ENCODE results near the gene GM2A.
A peak's percentile ranks its signal among the peaks of the same experiment; 100 is the strongest.

The GM2A gene

DNA sequence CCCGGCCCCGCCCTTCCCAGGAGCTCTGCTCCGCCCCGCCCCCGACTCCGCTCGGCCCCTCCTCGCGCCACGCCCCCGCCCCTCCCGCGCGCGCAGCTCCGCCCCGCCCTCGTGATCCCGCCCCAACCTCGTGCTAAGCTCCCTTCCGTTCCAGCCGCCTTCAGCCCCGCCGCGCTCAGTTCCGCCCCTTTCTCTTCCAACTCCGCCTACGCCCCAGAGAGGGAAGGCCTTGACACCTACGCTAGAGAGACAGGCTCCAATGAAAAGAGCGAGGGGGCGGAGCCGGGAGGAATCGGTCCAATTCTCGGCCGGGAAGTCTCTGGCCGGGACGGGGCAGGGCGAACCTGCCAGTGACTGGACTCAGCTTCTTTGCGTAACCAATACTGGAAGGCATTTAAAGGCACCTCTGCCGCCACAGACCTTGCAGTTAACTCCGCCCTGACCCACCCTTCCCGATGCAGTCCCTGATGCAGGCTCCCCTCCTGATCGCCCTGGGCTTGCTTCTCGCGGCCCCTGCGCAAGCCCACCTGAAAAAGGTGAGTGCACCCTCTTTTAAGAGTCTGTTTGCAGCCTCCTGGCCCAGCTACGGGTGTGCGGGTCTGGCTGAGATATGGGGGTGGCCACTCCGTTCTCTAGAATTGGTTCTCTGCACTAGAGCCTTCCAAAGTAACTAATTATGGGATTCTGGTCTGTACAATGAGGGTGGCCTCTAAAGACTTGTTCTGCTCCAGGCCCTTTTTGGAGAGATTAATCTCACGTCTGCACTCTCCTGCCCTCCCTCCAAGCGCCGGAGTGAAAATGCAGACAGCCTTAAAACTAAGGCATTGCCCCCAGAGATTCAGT is at the start of gene GM2A:
TSS of gene GM2A (plus strand) at position 424 of the 843 bp plus-strand sequence. CDS start at position 456, 32 bp downstream.
- FAIRE-seq (peak; percentile 99), DNase-seq (ENCODE audit: insufficient read length, low spot score) (peak; percentile 62)

DNA sequence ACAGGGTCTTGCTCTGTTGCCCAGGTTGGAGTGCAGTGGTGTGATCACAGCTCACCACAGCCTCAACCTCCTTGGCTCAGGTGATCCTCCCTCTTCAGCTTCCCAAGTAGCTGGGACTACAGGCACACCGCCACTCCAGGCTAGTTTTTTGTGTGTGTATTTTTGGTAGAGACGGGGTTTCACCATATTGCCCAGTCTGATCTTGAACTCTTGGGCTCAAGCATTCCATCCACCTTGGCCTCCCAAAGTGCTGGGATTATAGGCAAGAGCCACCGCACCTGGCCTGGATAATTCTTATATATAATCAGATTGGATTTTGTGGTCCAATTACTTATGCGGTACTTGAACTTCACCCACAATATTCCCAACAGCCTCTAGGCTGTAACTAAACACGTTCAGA is 48.9 kb upstream of the GM2A start:
- DNase-seq (ENCODE audit: insufficient read length, low spot score) (no peak), FAIRE-seq (no peak)

DNA sequence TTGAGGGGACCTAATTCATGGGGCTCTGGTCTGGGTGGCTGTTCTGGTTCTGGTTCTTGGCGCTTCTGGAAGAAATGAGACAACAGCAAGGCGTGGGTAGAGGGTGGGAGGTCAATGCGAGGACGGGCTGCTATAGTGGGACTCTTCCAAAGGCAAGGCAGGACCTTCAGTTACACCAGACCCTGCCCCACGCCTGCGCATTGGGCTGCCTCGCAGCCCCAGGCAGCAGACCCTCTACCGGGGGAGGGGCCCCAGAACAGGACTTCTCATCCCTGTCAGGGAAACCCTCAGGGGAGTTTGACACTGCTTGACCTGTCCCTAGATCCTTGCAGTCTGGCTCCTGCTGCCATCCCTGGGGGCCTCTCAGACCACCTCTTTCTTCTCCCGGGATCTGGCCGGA is 47.6 kb upstream of the GM2A start:
- no peak for DNase-seq (ENCODE audit: insufficient read length, low spot score)
- FAIRE-seq: no peak

DNA sequence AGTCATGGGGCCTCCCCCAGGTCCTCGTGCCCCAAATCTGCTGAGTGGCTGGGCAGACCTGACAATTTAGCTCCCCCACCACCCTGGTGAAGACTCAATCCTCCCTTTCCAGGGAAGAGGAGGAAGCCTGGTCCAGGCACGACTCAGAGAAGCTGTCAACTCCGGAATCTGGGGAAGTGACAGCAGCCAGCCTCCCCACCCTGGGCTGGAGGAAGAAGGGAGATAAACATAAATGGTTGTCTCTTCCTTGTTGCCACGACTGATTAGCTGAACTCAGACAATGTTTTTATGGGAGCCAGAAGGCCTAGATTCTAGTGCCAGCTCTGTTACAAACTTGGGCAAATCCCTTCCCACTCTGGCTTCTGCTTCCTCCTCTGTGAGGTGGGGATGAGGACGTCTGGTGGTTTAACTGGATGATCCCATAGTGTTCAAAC is 44.5 kb upstream of the GM2A start:
- DNase-seq (ENCODE audit: insufficient read length, low spot score) (no peak), FAIRE-seq (peak; percentile 14)

DNA sequence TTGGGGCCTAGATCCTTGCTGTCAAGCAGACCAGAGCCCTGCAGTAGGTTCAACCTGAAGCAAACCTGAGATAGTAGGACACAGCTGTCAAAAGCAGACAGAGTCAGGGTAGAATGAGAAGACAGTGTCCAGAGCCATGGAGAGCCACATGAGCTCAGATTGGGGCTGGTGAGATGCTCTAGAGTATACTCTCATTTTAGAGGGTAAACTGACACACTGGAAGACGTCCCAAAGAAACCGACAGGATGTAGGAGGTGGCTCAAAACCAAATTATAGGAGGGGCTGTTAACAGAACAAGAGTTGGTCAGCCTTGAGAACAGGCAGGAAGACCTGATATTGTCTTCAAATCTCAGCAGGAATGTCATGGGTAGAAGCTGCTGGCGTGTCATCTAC is 40.6 kb upstream of the GM2A start:
- FAIRE-seq: peak; percentile 85
- DNase-seq (ENCODE audit: insufficient read length, low spot score): no peak

DNA sequence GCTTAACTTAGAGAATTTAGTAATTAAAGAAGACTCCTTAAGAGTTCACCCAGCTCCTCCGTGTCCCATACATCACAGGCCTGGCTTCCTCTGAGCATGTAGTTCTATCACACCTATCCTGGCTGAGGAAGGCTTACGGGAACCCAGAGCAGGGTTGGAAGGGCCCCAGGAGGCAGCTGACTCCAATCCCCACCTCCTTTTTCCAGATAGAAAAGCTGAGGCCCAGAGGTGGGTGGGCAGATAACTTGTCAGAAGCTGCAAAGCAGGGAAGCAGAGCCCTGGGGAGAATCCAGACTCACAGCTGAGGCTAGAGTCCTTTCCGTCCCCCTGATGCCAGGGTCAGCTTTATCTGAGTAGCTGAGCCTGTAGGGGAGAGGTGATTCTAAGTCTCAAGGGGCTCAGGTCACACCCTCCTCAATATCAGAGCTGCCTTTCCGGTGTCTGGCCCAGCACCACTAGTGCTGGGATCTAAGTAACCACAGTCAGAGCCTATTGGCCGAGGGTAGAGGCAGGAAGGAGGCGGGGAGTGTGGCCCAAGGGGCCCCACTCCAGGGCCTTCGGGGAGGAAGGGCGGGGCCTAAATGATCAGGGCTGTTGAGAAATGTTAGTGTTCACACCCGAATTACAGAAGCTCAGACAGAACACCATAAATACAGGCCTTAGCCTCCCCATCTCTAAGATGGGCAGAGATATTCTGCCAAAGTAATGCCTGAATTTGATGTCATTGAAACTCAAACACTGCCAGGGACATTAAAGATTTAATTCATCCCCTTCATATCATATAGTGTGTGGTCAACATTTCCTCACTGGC is 39.0 kb upstream of the GM2A start:
- peak; percentile 100 for FAIRE-seq
- peak; percentile 62 for DNase-seq (ENCODE audit: insufficient read length, low spot score)

DNA sequence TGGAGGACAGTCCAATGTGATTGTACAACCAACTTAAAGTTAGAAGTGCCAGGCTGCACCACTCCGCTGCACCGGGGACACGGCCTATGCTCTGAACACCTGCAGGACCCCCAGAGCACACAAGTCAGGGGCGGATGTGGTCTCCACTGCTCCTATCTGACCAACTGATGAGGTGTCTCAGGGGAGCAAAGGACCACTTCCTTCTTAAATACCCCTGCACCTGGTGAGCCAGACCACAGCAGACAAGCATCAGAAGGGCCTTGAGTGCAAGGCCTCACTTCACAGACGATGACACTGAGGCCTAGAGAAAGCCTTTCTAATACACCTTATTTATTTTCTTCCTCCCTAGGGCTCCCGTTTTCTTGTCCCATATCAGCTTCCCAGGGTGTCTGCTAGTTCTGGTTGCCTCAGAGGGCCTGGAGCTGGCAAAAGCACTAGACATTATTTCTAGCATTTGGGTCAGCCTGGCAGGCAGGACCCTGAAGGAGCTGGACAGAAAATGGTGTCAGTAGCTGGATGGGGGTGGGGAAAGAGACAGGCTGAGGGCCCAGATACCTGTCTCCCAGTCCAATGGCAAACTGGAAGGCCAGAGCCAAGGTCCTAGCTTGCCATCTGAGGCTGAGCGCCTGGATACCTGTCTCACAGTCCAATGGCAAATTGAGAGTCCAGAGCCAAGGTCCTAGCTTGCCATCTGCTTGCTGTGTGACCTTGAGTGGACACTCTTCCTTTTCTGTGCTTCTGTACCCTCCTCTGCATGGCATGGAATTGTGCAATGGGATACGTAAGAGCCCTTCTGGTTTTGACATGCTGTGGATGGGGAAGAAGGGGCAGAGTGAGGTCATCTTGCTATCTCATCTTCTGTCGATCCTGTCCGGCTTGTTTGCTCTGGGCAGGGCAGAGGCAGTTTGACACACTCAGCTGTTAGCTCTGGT is 38.1 kb upstream of the GM2A start:
- DNase-seq (ENCODE audit: insufficient read length, low spot score) (peak; percentile 58), FAIRE-seq (peak; percentile 78)

DNA sequence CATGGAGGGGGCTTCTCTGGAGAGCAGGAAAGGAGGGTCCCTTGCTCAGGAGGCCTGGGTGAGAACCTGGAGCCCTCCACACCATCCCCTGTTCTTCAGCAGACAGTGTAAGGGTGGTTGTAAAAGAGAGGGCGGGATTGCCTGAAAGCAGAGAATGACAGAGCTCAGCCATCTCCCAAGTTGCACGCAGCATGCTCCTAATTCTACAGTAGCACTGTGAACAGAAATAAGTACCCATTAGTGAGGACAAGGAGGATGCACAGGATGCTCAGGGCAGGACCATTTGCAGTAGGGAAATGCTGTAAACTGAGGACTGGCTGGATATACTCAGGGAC is 37.5 kb upstream of the GM2A start:
- DNase-seq (ENCODE audit: insufficient read length, low spot score) (no peak), FAIRE-seq (no peak)

DNA sequence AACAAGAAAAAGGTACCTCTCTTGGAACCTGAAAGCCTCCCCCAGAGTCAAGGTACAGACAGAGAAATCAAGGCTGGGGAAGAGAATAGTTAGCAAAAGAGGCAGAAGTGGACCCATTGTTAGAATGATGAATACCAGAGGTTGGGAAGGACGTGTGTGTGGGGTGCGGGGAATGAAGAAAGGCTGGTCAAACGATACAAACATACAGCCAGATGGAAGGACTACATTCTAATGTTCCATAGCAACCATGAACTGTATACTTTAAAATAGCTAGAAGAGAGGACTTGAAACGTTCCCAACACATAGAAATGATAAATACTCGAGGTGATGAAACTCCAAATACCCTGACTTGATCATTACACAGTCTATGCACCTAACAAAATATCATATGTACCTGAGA is 36.2 kb upstream of the GM2A start:
- peak; percentile 37 for FAIRE-seq
- no peak for DNase-seq (ENCODE audit: insufficient read length, low spot score)

DNA sequence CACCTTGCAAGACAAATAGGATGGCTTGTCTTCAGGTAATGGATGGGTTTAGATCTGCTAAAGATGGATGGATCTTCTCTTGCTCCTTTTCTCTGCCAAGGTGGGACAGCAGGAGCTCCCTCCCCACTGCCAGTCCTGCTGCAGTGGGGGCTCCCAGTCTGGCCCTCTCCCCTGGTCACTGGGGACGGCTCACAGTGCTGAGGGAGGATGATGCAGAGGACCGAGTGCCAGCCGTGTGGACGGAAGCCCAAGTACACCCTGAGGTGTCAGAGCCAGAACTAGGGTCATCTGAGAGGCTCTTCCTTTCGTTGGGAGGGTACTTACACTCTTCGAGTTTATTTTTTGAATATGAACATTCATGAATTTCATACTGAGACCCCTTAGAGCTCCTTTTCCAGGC is 34.8 kb upstream of the GM2A start:
- DNase-seq (ENCODE audit: insufficient read length, low spot score): no peak

DNA sequence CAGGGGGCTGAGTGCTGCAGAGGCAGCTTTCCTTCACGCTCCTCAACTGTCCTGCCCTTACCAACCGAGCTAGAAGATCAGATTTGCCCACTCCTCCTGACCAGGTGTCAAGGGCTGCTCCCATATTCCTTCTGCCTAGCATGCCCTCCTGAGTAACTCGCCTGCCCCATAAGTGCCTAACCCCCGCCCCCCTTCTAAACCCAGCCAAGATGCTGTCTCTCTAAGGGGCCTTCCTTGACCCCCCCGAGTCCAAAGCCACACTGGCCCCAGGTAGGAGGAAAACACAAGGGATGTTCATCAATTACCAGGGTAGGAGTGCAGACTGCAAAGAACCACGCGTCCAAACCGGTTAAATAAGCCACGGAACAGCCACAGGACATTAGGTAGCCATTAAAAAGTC is 33.8 kb upstream of the GM2A start:
- FAIRE-seq: no peak
- no peak for DNase-seq (ENCODE audit: insufficient read length, low spot score)

More for the DNA sequence above, 34.8 kb upstream of the GM2A start:
- FAIRE-seq: no peak

DNA sequence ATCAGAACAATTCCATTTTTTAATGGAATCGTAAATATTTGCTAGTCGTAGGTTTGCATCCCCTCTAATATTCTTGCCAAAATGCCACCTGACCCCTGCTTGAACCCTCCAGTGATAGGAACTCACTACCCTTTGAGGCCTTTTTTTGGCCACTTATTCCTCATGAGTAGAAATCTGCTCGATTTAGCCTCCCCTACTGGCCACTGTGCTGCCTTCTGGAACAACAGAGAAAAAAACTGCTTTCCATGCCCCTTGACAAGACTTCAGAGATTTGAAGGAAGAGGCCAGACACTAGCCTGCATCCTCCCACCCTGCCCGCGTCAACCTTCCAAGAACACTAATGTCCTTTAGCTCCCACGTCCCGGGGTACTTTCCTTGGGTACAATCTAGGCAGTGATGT is 33.2 kb upstream of the GM2A start:
- FAIRE-seq: peak; percentile 14
- no peak for DNase-seq (ENCODE audit: insufficient read length, low spot score)

DNA sequence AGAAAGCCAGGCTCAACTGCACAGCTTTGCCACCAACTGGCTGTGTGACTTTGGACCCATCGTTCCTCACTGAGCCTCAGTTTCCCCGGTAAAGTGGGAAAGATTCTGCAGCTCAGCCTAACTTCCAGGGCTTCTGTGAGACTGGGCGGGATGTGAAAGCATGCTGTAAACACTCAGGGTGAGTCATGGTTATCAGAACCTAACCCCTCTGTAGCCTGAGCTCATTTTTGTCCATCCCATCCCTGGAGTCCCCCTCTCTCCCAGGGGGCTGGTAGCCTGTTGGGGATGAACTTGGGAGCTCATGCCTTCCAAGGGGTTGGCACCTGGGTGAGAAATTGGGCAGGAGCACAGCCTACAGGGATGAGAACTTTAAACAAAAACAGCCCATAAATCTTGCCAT is 31.4 kb upstream of the GM2A start:
- FAIRE-seq: peak; percentile 42
- DNase-seq (ENCODE audit: insufficient read length, low spot score): no peak

DNA sequence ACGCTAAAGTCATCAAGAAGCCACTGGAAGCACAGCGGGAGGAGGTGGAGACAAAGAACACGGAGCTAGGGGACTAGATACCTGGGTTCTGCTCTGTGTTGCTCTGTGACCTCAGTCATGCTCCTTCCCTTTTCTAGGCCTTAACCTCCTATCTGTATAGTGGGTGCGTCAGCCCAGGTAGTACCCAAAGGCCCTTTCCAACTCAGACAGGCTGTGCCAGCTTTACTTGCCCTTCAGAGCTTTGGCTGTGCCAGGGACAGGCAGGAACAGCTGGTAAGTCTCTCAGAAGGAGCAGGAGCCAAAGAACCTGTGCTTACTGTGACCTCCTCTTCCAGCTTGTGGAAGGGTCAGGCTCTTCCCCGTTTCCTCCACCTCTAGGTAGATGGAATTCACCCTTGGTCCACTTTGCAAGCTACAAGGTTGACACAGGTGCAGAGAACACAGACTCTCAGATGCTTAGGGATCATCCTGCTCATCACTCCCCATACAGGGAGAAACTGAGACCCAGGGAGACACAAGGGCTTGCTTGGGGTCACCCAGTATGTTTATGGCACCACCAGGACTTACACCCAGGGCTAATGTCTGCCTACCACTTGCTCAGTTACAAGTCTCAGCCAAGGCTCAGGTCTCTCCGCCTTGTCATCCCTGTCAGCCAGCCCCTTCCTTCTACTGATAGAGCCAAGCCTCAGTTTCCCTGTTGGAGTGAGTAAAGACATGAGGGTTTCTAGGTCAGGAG is 30.8 kb upstream of the GM2A start:
- DNase-seq (ENCODE audit: insufficient read length, low spot score): no peak
- FAIRE-seq: no peak

DNA sequence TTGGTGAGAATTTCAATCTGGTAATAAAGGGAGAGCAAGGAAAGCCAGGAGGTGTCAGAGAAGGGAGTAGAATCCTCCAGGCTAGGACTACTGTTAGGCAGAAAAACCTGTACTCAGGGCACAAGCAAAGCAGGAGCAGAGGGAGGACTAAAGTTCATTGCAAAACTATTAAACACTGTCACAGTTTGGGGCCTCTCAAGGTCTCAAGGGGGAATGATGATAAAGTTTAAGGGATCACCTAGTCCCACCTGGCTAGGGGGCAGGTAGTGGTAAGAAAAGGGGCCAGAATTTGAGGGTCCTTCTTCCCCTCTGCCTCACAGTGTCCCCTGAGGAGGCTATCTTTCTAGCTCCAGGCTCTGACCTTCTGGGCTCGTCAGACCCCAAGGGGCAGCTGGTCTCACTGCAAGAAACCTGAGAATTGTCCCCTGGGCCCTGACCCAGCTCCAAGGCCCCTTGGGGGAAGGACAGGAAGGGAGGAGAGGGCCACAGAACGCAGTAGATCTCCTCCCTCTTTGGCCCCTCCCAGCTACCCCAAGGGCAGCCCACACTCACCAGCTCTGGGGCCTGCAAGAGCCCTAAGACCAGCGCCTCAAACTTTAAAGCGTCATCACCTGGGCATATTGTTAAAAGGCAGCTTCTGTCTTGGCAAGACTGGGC is 30.1 kb upstream of the GM2A start:
- DNase-seq (ENCODE audit: insufficient read length, low spot score): peak; percentile 34
- peak; percentile 89 for FAIRE-seq

DNA sequence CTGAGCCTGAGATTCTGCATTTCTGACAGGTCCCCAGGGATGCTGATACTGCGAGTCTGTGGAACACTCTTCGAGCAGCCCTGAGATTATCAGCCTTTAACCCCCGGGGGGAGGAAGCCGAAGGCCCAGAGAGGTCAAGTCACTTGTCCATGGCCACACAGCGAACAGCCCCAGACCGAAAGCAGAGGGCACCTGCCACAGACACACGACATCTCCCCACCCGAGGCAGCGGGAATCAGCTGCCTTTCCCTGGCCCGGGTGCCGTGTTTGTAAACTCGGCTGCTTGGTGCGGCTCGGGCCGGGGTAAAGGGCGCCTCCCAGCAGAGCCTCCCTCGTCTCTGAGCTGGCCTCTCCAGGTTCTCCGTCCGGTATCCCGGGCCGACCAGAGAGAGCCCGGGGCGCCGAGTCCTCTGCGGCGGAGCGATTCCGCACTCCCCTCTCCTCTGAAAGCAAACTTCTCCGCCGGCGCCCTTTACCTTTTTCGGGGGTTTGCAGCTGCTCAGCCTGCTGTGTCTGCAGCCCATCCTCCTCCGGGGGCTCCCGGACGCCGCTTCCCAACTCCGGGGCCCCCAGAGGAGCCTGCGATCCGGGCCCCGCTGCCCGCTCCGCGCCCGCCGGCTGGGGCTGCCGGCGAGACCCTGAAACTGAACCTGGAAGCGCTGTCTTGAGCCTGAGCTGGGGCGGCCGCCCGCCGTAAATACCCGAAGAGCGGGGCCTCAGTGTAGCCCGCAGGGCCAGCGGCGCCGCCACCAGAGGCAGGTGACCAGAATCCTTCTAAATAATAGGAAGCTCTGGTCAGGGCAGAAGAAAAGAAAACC is 29.3 kb upstream of the GM2A start, which contains the start of gene CCDC69:
TSS of gene CCDC69 (minus strand) at position 646 of the 818 bp plus-strand sequence. CDS start at position 524, 122 bp downstream.
- DNase-seq (ENCODE audit: insufficient read length, low spot score) (peak; percentile 51), FAIRE-seq (peak; percentile 69)

DNA sequence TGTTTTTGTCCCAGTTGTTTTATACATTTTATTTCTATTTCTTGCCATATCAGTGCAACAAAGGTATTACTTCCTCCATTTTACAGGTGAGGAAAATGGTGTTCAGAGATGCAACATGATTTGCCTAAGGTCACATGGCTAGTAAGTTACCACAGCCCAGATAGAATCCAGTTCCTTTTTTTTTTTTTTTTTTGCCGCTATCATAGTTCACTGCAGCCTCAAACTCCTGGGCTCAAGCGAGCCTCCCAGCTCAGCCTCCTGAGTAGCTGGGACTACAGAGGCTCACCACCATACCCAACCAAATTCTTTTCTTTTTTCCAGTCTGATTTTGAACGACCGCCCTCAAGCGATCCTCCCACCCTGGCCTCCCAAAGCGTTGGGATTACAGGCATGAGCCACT is 28.6 kb upstream of the GM2A start:
- FAIRE-seq (peak; percentile 47), DNase-seq (ENCODE audit: insufficient read length, low spot score) (no peak)

DNA sequence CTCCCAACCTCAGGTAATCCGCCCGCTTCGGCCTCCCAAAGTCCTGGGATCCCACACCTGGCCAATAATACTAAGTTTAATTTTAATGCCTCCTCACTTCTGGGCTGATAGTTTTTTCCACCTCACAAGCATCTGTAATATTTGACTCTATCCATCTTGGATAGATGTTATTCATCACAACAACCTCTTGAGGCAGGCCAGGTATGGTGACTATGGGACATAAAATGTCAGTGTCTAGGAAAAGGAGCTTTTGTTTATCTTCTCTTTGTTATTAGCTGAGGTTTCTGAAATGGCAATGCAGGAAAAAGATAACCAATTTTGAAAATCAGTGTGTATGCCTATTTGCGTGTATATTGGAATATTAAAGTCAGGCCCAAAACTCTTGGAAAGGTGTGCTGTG is 27.9 kb upstream of the GM2A start:
- FAIRE-seq (no peak), DNase-seq (ENCODE audit: insufficient read length, low spot score) (no peak)

DNA sequence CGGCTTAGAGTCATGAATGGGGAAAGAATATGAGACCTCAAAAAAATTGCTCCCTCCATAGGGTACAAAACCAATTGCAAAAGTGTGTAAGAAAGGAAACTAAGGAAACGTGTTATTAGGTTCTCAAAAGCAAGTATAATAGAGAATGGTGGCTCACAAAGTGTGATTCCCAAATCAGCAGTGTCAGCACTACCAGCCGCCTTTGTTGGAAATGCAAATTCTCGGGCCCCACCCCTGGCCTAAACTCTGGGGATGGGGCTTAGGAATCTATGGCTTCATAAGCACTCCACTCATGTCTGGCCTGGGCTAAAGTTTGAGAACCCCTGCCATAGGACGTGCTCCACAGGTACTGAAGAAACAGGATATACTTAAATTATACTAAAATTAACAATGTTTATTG is 27.5 kb upstream of the GM2A start:
- FAIRE-seq (no peak), DNase-seq (ENCODE audit: insufficient read length, low spot score) (no peak)
